ENCODE data around the gene PSMB8.

- TF ChIP-seq CTCF (conservative IDR thresholded peaks at IDR 0.05), result no peak
- TF ChIP-seq EZH2 (IDR thresholded peaks at IDR 0.05; ENCODE audit: low read depth), result no peak
Measured at GRCh38 chr6:32840604-32841246, 3.1 kb downstream of the PSMB8 start.
